Osteoblast (primary cell): ENCODE data around the gene SLC49A3. TPM values are rescaled to one million over a fixed set of nuclear protein-coding genes. Genes with fewer than 3 reads are reported as not detected.
A peak's percentile ranks its signal among the peaks of the same experiment; 100 is the strongest.
"Not testable (repeated sequence)": the region's sequence is repeated elsewhere in the genome, so short reads cannot be mapped to it uniquely, and the experiment has no call there.

Experiments
- DNase-seq: peaks from one replicate; pipeline ENCODE4 v3.0.0; 2011; ENCODE audit warnings: low spot score, mixed read lengths; ENCODE audit not compliant: insufficient read length; ENCODE audit errors: missing footprints
- H2AFZ ChIP-seq: 2 replicates; pipeline ENCODE4 v1.6.0; 2011; ENCODE audit warnings: mild to moderate bottlenecking, low read length
- H3K27ac ChIP-seq: 2 replicates; pipeline ENCODE4 v1.5.1; 2011; ENCODE audit warnings: mild to moderate bottlenecking, low read depth, low read length, moderate library complexity
- H3K27me3 ChIP-seq: 2 replicates; pipeline ENCODE4 v1.6.0; 2012; ENCODE audit warnings: mild to moderate bottlenecking, control low read depth, inconsistent platforms, low read length, moderate library complexity; ENCODE audit not compliant: insufficient read depth
- H3K36me3 ChIP-seq: 2 replicates; pipeline ENCODE4 v1.5.1; 2011; ENCODE audit warnings: mild to moderate bottlenecking, low read length, control low read depth, moderate library complexity; ENCODE audit not compliant: insufficient read depth
- H3K4me1 ChIP-seq: 2 replicates; pipeline ENCODE4 v1.5.1; 2011; ENCODE audit warnings: mild to moderate bottlenecking, low read length, control low read depth, moderate library complexity; ENCODE audit not compliant: insufficient read depth
- H3K4me2 ChIP-seq: 2 replicates; pipeline ENCODE4 v1.6.0; 2011; ENCODE audit warnings: mild to moderate bottlenecking, low read length; ENCODE audit not compliant: insufficient read depth
- H3K4me3 ChIP-seq: fragments of 200-600 bp; sonication (generic); 3 replicates; pipeline ENCODE4 v1.5.1; 2012; ENCODE audit warnings: mild to moderate bottlenecking, low read length, inconsistent platforms; ENCODE audit not compliant: insufficient read depth
- H3K79me2 ChIP-seq: 2 replicates; pipeline ENCODE4 v1.6.0; 2012; ENCODE audit warnings: mild to moderate bottlenecking, low read length, control low read depth, inconsistent platforms; ENCODE audit not compliant: insufficient read depth
- H3K9me3 ChIP-seq: 2 replicates; pipeline ENCODE4 v1.5.1; 2011; ENCODE audit warnings: low read depth, low read length, control low read depth
- H4K20me1 ChIP-seq: 2 replicates; pipeline ENCODE4 v1.6.0; 2012; ENCODE audit warnings: mild to moderate bottlenecking, low read length, control low read depth; ENCODE audit not compliant: insufficient read depth
- CTCF ChIP-seq: IDR thresholded peaks from 2 replicates; pipeline ENCODE4 v1.5.1; 2011; ENCODE audit warnings: mild to moderate bottlenecking, low read depth, low read length, moderate library complexity; ENCODE audit errors: extremely low read depth
- total RNA-seq: library from RNA; depleted of rRNA; stranded (reverse); fragments of >200 nt; gene quantifications from 2 replicates; pipeline ENCODE4 v1.2.3, GENCODE V29; 2012

The SLC49A3 gene
- total RNA-seq, 1 donor = 11.6 TPM

- H2AFZ ChIP-seq = no peak overlapping the region
Measured at GRCh38 chr4:700587-701264, 11.8 kb upstream of the SLC49A3 start.

GRCh38 chr4:699816-700580 lies 11.0 kb upstream of the SLC49A3 start:
- Histone ChIP-seq H2AFZ (peak overlapping the region; percentile 70), H3K4me1 (no peaks in the 10 kb centered on the region), H3K27me3 (peaks cover 3% of the 10 kb centered on the region), H3K36me3 (no peaks in the 10 kb centered on the region), H3K9me3 (no peaks in the 10 kb centered on the region), H3K79me2 (no peaks in the 10 kb centered on the region), H3K4me2 (peak overlapping the region; percentile 63), H4K20me1 (no peaks in the 10 kb centered on the region), H3K4me3 (no peak overlapping the region), H3K27ac (no peak overlapping the region)
- DNase-seq = no peak
- no peak for TF ChIP-seq CTCF

More at GRCh38 chr4:700587-701264, 11.8 kb upstream of the SLC49A3 start:
- H3K9me3 ChIP-seq = no peaks in the 10 kb centered on the region
- H3K4me3 ChIP-seq = no peak overlapping the region
- H3K79me2 ChIP-seq = peaks cover 4% of the 10 kb centered on the region
- H3K4me2 ChIP-seq = no peak overlapping the region
- TF ChIP-seq CTCF = no peak
- H3K27me3 ChIP-seq = no peaks in the 10 kb centered on the region
- H3K27ac ChIP-seq = no peak overlapping the region
- peaks cover 3% of the 10 kb centered on the region for H3K4me1 ChIP-seq
- no peaks in the 10 kb centered on the region for H4K20me1 ChIP-seq
- no peak for DNase-seq
- H3K36me3 ChIP-seq = no peaks in the 10 kb centered on the region

- not testable (repeated sequence) for H3K36me3 ChIP-seq, H2AFZ ChIP-seq, H4K20me1 ChIP-seq, DNase-seq, H3K79me2 ChIP-seq, H3K4me2 ChIP-seq, H3K4me3 ChIP-seq, H3K27ac ChIP-seq, H3K9me3 ChIP-seq, H3K4me1 ChIP-seq
- H3K27me3 ChIP-seq = peaks cover 10% of the 10 kb centered on the region
Measured at GRCh38 chr4:694341-694940, 5.5 kb upstream of the SLC49A3 start.

GRCh38 chr4:692771-693554 lies 4.0 kb upstream of the SLC49A3 start:
- no peak overlapping the region for H3K4me2 ChIP-seq
- DNase-seq = no peak
- H3K27me3 ChIP-seq = peaks cover 10% of the 10 kb centered on the region
- no peaks in the 10 kb centered on the region for H3K79me2 ChIP-seq
- no peaks in the 10 kb centered on the region for H4K20me1 ChIP-seq
- H3K4me1 ChIP-seq = peaks cover 17% of the 10 kb centered on the region
- no peak overlapping the region for H3K27ac ChIP-seq
- H3K9me3 ChIP-seq = no peaks in the 10 kb centered on the region
- no peak overlapping the region for H2AFZ ChIP-seq
- TF ChIP-seq CTCF = no peak
- no peak overlapping the region for H3K4me3 ChIP-seq
- no peaks in the 10 kb centered on the region for H3K36me3 ChIP-seq
